Measurements from ENCODE around the gene DAAM1.

DNA sequence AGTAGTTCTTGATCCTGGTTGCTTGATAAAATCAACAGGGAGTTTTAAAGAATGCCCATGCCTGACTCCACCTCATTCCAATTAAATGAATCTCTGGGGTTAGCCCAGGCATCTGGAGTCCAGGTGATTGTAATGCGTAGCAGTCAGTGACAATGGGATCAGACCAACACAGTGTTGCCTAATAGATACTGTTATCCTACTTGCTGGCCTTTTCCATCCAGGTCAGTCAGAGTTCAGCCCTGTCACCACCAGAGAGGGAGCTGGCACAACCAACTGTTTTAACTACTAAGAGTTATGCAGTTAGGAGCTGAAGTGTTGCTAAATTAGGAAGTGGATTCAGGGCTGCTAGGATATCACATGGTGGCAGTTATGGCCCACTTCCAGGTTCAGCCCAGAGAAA, 169.6 kb downstream of the DAAM1 start:
- TF ChIP-seq, protein P1, sequence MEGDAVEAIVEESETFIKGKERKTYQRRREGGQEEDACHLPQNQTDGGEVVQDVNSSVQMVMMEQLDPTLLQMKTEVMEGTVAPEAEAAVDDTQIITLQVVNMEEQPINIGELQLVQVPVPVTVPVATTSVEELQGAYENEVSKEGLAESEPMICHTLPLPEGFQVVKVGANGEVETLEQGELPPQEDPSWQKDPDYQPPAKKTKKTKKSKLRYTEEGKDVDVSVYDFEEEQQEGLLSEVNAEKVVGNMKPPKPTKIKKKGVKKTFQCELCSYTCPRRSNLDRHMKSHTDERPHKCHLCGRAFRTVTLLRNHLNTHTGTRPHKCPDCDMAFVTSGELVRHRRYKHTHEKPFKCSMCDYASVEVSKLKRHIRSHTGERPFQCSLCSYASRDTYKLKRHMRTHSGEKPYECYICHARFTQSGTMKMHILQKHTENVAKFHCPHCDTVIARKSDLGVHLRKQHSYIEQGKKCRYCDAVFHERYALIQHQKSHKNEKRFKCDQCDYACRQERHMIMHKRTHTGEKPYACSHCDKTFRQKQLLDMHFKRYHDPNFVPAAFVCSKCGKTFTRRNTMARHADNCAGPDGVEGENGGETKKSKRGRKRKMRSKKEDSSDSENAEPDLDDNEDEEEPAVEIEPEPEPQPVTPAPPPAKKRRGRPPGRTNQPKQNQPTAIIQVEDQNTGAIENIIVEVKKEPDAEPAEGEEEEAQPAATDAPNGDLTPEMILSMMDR (IDR thresholded peaks at IDR 0.05) = no peak
- no peak for TF ChIP-seq POLR2A (IDR thresholded peaks at IDR 0.05)
